Glutamatergic neuron (in vitro differentiated cells): Measurements from ENCODE around the gene NFASC. TPM values are rescaled to one million over a fixed set of nuclear protein-coding genes. Genes with fewer than 3 reads are reported as not detected.

Experiments
- DNase-seq: peaks from one replicate; pipeline ENCODE4 v3.0.0; 2022
- H3K27ac Mint-ChIP-seq: one replicate; pipeline ENCODE4 v1.8.0; 2020; ENCODE audit warnings: mild to moderate bottlenecking, mixed read lengths, inconsistent platforms; ENCODE audit not compliant: unreplicated experiment
- H3K27me3 Mint-ChIP-seq: one replicate; pipeline ENCODE4 v1.8.0; 2020; ENCODE audit warnings: mild to moderate bottlenecking, moderate library complexity, mixed read lengths, inconsistent platforms; ENCODE audit not compliant: unreplicated experiment
- H3K36me3 Mint-ChIP-seq: one replicate; pipeline ENCODE4 v1.8.0; 2020; ENCODE audit warnings: mild to moderate bottlenecking, mixed read lengths, inconsistent platforms; ENCODE audit not compliant: unreplicated experiment
- H3K4me1 Mint-ChIP-seq: one replicate; pipeline ENCODE4 v1.8.0; 2020; ENCODE audit warnings: mild to moderate bottlenecking, low read depth, mixed read lengths, inconsistent platforms; ENCODE audit not compliant: unreplicated experiment
- H3K4me3 Mint-ChIP-seq: one replicate; pipeline ENCODE4 v1.8.0; 2020; ENCODE audit warnings: mild to moderate bottlenecking, mixed read lengths, inconsistent platforms; ENCODE audit not compliant: unreplicated experiment
- H3K9me3 Mint-ChIP-seq: one replicate; pipeline ENCODE4 v1.8.0; 2020; ENCODE audit warnings: mild to moderate bottlenecking, moderate library complexity, mixed read lengths, inconsistent platforms; ENCODE audit not compliant: unreplicated experiment
- total RNA-seq: library from RNA; stranded (reverse); fragmentation: NEBNext Ultra II Directional; extraction: Animal tissue kit (Norgen Biotek cat#: 25700); gene quantifications from one replicate; pipeline ENCODE4 v1.2.1, GENCODE V29; 2021; ENCODE audit not compliant: unreplicated experiment
- TF ChIP-seq, protein P1 (sequence below): fragments of 200-600 bp; sonication (generic); IDR thresholded peaks from one replicate; pipeline ENCODE4 v1.5.0; 2021; ENCODE audit not compliant: partially characterized antibody, unreplicated experiment

NFASC gene
- total RNA-seq, 1 donor from 2014 or later: 301 TPM

DNA sequence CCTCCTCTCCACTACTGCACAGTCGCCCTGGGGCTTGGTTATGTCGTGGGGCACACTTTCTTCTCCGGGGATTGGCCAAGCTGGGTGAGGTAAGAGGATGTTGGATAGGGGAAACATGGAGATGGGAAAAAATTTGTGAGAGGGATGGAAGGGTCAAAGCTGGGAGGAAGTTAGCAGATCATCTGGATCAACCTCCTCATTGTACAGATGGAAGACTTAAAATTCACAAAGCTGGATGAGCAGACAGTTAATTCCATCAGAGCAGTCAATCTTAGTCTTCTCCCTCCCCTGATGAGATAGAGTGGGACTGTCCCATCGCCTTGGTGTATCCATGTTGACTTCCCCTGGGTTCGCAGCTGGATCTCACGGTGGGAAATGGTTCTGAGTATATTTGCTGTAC lies 102.8 kb downstream of the NFASC start:
- Mint-ChIP-seq H3K4me3 (no peak overlapping the region), H3K9me3 (peaks cover 17% of the 10 kb centered on the region), H3K4me1 (peaks cover 28% of the 10 kb centered on the region), H3K27ac (peak overlapping the region; percentile 21), H3K27me3 (peaks cover 13% of the 10 kb centered on the region), H3K36me3 (peaks cover 21% of the 10 kb centered on the region)
- TF ChIP-seq, protein P1, sequence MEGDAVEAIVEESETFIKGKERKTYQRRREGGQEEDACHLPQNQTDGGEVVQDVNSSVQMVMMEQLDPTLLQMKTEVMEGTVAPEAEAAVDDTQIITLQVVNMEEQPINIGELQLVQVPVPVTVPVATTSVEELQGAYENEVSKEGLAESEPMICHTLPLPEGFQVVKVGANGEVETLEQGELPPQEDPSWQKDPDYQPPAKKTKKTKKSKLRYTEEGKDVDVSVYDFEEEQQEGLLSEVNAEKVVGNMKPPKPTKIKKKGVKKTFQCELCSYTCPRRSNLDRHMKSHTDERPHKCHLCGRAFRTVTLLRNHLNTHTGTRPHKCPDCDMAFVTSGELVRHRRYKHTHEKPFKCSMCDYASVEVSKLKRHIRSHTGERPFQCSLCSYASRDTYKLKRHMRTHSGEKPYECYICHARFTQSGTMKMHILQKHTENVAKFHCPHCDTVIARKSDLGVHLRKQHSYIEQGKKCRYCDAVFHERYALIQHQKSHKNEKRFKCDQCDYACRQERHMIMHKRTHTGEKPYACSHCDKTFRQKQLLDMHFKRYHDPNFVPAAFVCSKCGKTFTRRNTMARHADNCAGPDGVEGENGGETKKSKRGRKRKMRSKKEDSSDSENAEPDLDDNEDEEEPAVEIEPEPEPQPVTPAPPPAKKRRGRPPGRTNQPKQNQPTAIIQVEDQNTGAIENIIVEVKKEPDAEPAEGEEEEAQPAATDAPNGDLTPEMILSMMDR: no peak
- DNase-seq: no peak

DNA sequence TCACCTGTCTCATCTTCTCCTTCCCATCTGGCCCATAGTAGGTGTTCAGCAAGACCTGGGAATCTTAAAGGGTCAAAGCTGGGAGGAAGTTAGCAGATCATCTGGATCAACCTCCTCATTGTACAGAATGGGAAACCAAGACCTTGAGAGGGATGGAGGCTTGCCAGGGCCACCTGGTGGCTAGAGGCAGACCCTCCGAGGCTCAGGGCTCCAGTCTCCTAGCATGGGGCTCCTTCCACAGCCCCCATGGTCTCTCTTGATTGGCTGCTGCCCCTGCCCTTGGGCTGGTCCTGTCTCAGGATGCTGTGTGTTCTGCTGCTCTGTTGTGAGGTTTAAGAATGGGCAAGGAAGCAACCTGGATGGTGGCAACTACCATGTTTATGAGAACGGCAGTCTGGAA lies 103.7 kb downstream of the NFASC start:
- Mint-ChIP-seq H3K27ac (no peak overlapping the region), H3K27me3 (peaks cover 16% of the 10 kb centered on the region), H3K36me3 (peaks cover 15% of the 10 kb centered on the region), H3K4me3 (no peak overlapping the region), H3K9me3 (peaks cover 12% of the 10 kb centered on the region), H3K4me1 (peaks cover 20% of the 10 kb centered on the region)
- no peak for DNase-seq
- TF ChIP-seq, protein P1: no peak

DNA sequence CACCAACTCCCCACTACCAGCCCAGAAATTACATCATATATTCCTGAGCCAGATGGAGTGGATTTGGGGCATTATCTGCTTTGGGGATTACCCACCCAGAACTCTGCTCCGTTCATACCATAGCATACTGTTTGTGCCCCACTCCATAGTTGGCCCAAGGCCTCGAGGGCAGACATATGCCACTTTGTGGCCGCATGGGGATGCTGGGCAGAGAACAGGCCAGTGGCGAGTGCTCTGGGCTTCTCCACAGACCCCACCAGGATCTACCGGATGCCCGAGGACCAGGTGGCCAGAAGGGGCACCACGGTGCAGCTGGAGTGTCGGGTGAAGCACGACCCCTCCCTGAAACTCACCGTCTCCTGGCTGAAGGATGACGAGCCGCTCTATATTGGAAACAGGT lies 104.4 kb downstream of the NFASC start:
- TF ChIP-seq, protein P1: no peak
- Mint-ChIP-seq H3K36me3 (peaks cover 18% of the 10 kb centered on the region), H3K4me3 (no peak overlapping the region), H3K27ac (no peak overlapping the region), H3K4me1 (peaks cover 19% of the 10 kb centered on the region), H3K9me3 (peaks cover 12% of the 10 kb centered on the region), H3K27me3 (peaks cover 16% of the 10 kb centered on the region)
- no peak for DNase-seq

DNA sequence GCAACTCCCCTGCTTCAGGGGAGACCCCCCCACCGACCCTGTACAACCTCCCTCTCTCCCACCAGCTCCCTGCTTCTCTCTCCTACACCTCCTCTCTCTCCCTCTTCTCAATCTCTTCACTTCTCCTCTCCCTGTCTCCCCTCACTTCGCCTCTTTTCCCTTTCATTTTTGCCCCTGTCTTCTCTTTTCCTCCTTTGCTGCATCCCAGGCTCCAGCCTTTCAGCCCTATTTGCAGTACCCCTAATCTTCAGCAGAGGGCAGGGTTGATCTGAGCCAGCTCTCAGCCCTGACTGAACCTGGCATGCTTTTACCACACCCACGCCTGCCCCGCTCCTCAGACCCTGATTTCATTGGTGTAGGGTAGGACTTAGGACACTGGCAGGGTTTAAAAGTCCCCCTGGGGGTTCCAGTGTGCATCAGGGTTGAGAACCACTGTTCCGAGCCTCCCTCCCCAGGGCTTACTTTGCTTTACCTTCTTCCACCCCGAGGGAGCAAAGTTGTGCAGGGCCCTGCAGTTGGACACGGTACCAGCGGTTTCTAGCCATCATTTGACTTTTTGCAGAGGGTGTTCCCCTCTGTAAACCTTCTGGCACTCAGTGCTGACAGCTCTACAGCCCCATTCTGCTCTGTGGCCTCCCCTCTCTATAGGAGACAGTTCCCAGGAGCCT lies 105.0 kb downstream of the NFASC start:
- H3K4me1 Mint-ChIP-seq: peaks cover 12% of the 10 kb centered on the region
- H3K4me3 Mint-ChIP-seq: no peak overlapping the region
- DNase-seq: peak; percentile 79
- no peak overlapping the region for H3K27ac Mint-ChIP-seq
- TF ChIP-seq, protein P1: peak; percentile 82
- peaks cover 11% of the 10 kb centered on the region for H3K9me3 Mint-ChIP-seq
- H3K36me3 Mint-ChIP-seq: peaks cover 20% of the 10 kb centered on the region
- peaks cover 16% of the 10 kb centered on the region for H3K27me3 Mint-ChIP-seq

DNA sequence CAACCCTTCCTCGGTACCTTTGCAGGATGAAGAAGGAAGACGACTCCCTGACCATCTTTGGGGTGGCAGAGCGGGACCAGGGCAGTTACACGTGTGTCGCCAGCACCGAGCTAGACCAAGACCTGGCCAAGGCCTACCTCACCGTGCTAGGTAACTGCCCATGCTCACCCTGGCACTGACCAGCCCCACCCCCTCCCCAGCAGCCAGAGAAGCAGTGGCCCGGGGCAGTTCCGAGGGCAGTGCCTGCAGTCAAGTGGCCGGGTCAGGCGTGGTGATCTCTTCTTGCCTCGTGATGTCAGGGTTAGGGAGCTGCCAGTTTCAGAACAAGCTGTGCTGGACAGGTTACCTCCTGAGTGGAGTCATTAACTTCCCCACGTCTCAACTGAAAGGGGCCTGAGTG lies 106.0 kb downstream of the NFASC start:
- Mint-ChIP-seq H3K4me3 (no peak overlapping the region), H3K36me3 (peaks cover 20% of the 10 kb centered on the region), H3K27ac (no peak overlapping the region), H3K4me1 (peaks cover 4% of the 10 kb centered on the region), H3K9me3 (peaks cover 11% of the 10 kb centered on the region), H3K27me3 (peaks cover 16% of the 10 kb centered on the region)
- no peak for DNase-seq
- TF ChIP-seq, protein P1: no peak
